ENCODE results near the gene PDE10A.

PDE10A gene

DNA sequence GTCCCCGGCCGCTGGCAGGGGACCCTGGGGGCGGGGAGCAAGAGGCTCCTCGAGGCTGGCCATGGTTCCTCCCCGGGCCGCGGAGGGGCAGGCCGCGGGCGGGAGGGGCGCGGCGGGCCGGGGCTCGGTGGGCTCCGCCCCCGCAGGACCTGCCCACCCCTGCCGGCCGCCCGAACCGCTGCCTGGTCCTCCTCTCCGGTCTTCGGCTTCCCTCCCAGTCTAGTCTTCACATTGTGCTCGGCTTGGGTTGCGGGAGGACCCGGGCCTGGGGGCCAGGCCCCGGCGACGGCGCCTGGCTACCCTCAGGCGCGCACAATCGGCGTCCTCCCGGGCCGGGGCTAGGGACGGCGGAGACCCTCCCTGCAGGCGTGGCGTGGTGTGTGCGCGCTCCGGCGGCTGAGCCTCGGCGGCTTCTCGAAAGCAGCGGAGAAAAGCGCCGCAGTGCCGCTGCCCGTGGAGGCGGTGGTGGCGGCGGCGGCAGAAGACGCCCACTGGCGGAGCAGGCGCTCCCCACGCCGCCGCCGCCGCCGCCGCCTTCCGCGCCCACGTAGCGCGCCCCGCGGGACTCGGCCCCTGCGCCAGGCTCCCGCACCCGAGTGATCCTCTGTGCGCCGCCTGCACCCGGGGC, at the start of gene PDE10A:
PDE10A (minus strand) TSS at position 493 of the 628 bp plus-strand sequence; CDS start at position 63, 430 bp downstream.
- DNase-seq (ENCODE audit: low spot score) = peak; percentile 78

- no peak for DNase-seq (ENCODE audit: low spot score)
These were observed 46.0 kb upstream of the PDE10A start for GRCh38 chr6:165708985-165709576.

DNA sequence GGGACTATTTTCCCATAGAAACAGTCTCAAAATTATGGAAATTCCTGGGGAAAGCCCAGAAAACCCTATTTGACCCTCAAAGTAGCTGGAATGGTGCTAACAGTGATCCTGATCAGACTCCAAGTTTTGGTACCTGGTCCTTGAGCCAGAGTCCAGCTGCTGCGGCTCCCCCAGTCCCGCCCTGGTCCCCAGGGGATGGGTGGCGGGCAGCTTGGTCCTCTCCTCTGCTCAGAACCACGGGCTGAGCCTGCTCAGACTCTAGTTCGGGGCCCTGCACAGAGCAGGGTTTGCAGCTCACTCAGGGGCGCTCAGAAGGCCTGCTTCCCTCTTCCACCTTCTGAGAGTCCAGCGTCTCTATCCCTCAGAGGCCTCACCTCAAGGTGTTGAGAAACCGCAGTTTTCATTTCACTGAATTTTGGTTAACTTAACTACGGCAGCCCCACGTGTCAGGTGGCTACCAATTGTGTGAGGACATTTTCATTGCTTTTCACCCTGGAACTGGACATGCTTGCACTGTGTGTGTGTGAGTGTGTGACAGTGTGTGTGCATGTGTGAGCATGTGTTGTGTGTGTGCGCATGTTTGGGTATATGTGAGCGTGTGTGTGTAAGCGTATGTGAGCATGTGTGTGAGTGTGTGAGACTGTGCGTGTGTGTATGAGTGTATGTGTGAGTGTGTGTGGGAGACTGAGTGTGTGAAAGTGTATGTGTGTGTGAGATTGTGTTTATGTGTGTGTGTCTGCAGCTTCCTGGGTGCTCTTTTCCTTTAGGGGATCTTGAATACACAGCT, 44.2 kb upstream of the PDE10A start:
- no peak for DNase-seq (ENCODE audit: low spot score)

DNA sequence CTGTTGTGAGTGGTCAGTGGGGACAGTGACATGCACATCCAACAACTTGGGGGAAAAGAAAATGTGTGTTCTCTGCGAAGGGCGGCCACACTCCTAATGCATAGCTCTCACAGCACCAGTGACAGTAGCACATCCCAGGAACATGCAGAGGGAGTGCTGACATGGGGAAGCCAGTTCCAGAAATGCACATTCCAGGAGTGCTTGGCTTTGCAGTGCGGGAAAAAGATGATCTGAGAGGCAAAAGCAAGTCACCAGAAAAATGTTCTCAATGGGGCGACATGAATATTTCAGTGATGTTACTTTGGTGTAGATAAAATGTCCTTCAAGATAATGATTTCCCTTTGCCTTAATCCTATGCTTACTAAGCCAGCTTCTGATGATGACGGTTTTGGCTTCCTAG, 42.9 kb upstream of the PDE10A start:
- no peak for DNase-seq (ENCODE audit: low spot score)

GRCh38 chr6:165704045-165704748, 41.2 kb upstream of the PDE10A start:
- DNase-seq (ENCODE audit: low spot score) = no peak

- no peak for DNase-seq (ENCODE audit: low spot score)
These were observed 39.6 kb upstream of the PDE10A start for GRCh38 chr6:165702669-165703068.

- no peak for DNase-seq (ENCODE audit: low spot score)
These were observed 38.7 kb upstream of the PDE10A start for GRCh38 chr6:165701564-165702354.

DNA sequence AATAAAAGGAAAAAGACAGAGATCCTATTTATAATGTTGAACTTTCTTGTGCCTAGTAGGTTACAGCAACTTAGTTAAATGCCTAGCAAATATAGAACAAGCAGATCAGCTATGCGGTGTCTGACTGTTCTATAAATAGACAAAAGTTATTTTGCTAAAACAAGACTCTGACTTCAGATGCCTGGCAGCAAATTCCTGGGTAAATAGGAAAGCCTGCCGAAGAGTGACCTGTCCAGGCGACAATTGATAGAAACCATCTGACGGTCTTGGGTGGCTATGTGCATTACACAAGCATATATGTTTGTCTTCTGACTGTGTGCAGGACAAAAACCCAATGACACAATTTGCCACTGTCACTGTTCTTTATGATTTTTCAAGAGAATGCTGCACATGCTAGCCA, 38.0 kb upstream of the PDE10A start:
- no peak for DNase-seq (ENCODE audit: low spot score)

DNA sequence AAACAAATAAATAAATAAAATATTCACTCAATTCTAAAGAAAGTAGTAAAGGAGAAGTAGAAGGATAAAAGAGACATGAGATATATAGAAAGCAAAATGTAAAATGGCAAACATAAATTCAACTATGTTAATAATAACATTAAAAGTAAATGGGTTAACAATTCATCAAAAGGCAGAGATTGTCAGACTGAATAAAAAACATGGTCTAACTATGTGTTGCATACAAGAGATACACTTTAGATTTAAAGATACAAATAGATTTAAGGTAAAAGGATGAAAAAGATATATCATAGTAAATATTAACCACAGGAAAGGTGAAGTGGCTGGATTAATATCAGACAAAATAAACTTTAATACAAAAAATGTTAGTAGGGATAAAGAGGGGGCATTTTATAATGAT, 35.8 kb upstream of the PDE10A start:
- DNase-seq (ENCODE audit: low spot score) = no peak

- no peak for DNase-seq (ENCODE audit: low spot score)
These were observed 34.1 kb upstream of the PDE10A start for GRCh38 chr6:165697171-165697570.

GRCh38 chr6:165695722-165696515, 32.9 kb upstream of the PDE10A start:
- no peak for DNase-seq (ENCODE audit: low spot score)

GRCh38 chr6:165694296-165694695, 31.3 kb upstream of the PDE10A start:
- DNase-seq (ENCODE audit: low spot score) = no peak

DNA sequence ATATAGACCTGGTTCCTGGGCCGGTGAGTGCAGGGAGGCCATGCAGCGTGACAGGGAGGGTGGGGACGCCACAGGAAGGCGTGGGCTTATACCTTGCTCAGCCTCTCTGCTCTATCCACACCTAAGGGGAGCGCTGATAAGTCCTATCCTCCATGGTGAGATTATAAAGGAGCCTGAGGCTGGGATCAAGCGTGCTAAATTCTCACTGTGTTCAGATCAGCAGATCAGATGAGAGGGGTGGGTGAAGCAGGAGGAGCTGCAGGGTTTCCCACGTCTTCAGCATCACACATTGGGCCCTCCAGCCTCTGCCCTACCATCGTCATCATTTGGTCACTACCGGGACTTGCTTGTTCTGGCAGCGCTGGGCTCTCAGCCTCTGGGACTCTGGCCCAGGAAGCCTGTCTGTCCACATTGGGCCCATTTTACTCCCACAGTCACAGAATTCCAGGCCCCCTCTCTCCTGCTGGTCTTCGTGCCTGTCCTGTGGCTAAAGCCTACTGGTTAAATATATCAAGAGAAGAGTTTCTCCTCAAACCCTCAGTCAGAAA, 29.1 kb upstream of the PDE10A start:
- no peak for DNase-seq (ENCODE audit: low spot score)

DNA sequence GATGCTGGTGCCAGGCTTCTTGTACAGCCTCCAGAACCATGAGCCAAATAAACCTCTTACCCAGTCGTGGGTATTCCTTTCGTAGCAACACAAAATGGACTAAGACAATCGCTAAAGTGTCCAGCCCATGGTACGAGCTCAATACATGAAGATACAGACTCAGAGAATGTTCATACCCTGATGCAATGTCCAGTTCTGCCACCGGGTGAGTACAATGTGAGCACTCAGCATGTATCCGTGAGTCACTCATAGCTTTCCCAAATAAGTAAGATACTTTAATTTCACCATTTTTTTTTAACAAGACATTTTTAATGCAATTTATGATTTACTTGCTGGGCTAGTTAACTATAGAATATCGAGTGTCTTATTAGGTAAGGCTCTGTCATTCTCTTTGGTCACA, 26.7 kb upstream of the PDE10A start:
- DNase-seq (ENCODE audit: low spot score) = no peak

- no peak for DNase-seq (ENCODE audit: low spot score)
These were observed 23.7 kb upstream of the PDE10A start for GRCh38 chr6:165686596-165687365.

- no peak for DNase-seq (ENCODE audit: low spot score)
These were observed 22.3 kb upstream of the PDE10A start for GRCh38 chr6:165685302-165685701.

- no peak for DNase-seq (ENCODE audit: low spot score)
These were observed 21.3 kb upstream of the PDE10A start for GRCh38 chr6:165684333-165684732.

- no peak for DNase-seq (ENCODE audit: low spot score)
These were observed 17.9 kb upstream of the PDE10A start for GRCh38 chr6:165680975-165681374.

GRCh38 chr6:165679326-165679725, 16.3 kb upstream of the PDE10A start:
- no peak for DNase-seq (ENCODE audit: low spot score)

GRCh38 chr6:165678904-165679303, 15.9 kb upstream of the PDE10A start:
- no peak for DNase-seq (ENCODE audit: low spot score)
